ENCODE measurements around the gene MRPL34. TPM values are rescaled to one million over a fixed set of nuclear protein-coding genes. Genes with fewer than 3 reads are reported as not detected.

Gene MRPL34
- total RNA-seq, 1 donor from 2014 or later: 18.5 TPM

DNA sequence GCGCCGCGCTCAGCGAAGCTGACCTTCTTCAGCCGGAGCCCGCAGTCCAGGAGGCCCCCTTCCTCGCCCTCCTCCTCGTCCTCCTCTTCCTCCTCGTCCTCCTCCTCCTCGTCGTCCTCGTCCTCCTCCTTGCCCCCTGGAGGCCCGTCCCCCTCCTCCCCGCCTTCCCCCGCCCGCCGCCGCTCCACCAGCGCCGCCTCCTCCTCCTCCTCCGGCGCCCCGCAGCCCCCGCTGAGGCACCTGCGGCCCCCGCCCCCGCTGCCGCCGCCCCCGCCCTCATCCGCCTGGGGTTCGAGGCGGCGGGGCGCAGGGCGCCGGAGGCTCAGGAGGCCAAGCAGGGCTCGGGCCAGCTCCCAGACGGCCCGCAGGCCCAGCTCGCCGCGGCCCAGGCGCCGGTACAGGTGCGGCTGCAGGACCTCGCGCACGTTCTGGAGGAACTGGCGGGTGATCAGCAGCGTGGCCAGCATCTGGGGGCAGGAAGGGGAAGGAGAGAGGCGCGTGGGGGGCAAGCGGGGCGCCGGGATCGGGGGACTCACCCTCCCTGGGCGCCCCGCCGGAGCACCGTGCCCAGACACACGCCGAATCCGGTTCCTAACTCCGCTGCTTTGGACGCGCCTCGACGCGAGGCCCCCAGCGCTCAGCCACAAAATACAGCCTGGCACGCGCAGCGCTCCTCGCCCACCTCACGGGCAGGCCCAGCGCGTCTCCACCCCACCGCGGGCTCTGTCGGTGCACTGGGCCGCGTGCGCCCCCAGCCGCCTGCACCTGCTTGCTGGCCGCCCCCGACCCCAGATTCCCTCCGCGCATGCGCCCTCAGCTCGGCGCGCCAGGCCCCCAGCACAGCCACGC is 23.1 kb downstream of the MRPL34 start:
- no peak for DNase-seq (ENCODE audit: low spot score)

DNA sequence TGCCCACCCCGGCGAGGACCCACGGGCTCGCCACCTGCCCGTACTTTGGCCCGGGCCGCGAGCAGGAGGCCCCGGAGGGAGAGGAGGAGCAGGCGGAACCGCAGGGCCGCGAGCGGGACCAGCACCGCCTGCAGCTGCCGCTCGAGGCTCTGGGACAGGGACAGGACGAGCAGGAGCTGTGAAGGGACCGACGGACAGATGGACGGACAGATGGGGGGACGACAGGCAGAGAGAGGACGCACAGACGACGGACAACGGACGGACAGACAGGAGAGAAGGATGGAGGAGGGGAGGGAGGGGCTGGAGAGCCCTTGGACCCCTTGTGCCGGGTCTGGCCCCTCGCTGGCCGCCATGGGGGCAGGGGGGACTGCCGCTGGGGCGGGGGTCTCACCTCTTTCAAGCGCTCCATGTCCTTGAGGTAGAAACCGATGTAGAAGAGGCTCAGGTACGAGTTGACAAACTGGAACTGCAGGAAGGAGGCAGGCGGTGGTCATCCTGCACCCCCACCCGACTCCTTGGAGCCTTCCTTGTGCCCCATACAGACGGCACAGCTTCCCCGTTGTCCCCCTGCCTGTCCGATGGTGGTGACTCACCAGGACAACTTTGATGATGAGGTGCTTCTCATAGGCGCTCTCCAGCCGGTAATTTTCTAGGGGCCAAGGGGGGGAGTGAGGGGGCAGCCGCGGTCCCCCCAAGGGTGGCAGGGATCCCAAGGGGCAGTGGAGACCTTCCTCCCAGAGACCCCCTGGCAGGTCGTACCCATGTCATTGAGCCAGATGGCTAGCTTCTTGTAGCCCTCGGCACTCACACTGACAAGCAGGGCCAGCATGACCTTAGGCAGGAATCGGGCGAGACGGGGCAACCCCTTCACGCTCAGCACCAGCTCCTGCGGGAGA is 23.9 kb downstream of the MRPL34 start:
- no peak for DNase-seq (ENCODE audit: low spot score)

GRCh38 chr19:17330262-17331044 is 24.8 kb downstream of the MRPL34 start:
- no peak for DNase-seq (ENCODE audit: low spot score)

DNA sequence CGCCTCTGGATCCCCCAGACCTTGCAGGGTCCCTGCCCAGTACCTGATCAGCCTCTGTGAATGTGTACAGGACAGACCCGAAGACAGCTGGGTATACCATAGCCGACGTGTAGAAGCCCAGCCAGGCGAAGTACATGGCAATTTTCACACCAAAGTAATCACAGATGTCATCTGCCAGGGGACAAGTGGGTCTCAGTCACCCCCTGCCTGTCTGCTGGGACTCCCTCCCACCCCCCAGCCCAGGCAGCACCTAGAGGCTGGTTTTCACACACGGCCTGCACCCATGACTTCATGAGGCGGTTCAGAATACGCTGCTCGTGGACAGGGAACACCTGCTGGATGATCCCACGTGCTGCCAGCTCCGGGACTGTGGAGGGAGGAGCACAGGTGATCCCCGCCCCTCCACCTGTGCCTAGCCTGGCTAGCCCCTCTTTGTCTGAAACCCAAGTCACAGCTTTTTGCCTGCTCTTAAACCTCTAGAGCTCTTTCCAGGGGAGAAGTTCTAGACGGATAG is 25.4 kb downstream of the MRPL34 start:
- DNase-seq (ENCODE audit: low spot score): no peak

GRCh38 chr19:17332360-17332676 is 26.6 kb downstream of the MRPL34 start:
- DNase-seq (ENCODE audit: low spot score): no peak

- DNase-seq (ENCODE audit: low spot score): no peak
Observed at GRCh38 chr19:17332677-17333581, 27.3 kb downstream of the MRPL34 start.

DNA sequence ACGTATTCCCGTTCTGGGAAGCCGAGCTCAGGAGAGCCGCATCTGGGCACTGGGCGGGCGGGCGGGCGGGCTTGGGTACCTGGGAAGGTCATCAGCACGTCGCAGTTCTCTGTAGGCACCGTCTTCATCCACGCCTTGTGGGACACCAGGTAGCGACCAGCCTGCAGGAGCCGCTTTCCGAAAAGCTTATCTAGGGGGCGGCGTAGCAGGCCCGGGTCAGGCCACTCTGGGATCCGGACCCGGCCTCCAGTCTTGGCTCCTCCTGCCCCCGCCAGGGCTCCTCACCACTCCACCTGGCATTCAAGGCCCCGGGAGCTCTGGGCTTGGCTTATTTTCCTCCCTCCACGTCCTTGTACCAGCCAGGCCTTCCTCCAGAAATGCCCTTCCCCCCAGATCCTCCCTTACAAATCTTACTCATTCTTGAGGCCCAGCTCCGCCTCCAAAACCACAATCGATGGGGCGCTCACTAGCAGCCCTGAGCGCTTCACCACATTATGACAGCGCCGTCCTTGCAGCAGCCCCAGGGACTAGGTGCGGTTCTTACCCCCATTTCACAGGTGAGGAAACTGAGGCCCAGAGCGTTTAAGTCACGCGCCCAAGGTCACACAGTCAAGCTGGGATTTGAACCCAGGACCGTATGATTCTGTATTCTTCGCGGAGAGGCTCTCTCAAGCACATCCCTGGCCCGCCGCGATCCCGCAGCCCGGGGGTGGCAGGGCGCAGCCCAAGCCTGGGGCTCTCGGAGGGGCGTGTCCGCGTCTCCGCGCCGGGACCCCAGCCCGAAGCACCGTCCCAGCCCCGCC is 28.1 kb downstream of the MRPL34 start:
- peak; percentile 33 for DNase-seq (ENCODE audit: low spot score)

GRCh38 chr19:17334414-17335409 is 29.0 kb downstream of the MRPL34 start, which contains the start of gene ANO8:
Gene ANO8, minus strand, starts transcription at chr19:17334855. Its CDS starts 185 bp downstream, at chr19:17334670.
- peak; percentile 98 for DNase-seq (ENCODE audit: low spot score)

DNA sequence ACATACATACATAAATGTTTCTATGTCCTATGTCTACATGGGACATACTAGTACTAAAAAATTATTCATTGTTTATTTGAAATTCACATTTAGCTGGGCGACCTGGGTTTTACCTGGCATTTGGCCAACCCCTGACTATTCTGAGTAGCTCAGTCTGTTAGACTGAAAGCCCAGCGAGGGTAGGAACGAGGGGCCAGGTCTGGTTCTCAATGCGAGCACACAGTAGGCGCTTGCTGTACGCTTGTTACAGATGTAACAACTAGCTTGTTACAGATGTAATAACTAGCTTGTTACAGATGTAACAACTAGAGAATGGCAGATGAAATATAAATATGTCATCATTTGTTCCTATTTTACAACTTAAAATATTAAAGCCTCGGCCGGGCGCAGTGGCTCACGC is 29.9 kb downstream of the MRPL34 start:
- DNase-seq (ENCODE audit: low spot score): no peak

DNA sequence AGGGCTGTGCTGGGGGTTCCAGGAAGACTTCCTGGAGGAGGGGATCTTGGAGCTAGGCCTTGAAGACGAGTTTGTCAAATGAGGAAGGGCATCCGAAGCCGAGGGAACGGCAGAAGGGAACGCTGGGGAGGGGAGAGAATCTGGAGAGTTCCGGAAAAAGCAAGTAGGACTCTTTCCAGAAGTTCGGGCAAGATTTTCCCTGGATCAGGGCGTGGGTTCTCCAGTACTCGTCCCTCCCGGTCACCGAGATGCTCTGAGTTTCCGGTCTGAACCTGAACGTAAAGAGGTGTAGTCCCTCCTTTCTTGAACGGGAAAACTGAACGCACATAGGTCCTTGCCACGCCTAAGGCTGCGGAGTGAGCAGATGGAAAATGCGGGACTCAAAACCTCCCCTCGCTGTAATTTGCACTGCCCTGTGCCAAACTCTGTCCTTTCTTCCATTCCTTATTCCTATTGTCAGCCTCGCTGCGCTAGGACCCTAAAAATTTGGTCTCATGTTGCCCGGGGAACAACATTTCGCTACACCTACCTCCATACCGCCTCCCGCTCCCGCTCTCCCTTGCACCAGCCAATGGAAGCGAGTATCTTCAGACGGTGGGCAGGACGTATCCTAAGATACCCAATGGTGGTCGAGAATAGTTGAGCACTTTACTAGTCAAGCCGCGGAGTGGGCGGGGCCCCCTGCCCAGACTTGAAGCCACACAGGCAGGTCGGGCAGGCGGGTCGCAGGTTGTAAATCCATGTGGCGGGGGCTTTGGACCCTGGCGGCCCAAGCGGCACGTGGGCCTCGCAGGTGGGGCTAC is 31.4 kb downstream of the MRPL34 start, which contains the start of gene GTPBP3:
TSS of gene GTPBP3 (plus strand) at position 682 of the 803 bp plus-strand sequence. CDS start at position 741, 59 bp downstream.
- DNase-seq (ENCODE audit: low spot score): peak; percentile 99

DNA sequence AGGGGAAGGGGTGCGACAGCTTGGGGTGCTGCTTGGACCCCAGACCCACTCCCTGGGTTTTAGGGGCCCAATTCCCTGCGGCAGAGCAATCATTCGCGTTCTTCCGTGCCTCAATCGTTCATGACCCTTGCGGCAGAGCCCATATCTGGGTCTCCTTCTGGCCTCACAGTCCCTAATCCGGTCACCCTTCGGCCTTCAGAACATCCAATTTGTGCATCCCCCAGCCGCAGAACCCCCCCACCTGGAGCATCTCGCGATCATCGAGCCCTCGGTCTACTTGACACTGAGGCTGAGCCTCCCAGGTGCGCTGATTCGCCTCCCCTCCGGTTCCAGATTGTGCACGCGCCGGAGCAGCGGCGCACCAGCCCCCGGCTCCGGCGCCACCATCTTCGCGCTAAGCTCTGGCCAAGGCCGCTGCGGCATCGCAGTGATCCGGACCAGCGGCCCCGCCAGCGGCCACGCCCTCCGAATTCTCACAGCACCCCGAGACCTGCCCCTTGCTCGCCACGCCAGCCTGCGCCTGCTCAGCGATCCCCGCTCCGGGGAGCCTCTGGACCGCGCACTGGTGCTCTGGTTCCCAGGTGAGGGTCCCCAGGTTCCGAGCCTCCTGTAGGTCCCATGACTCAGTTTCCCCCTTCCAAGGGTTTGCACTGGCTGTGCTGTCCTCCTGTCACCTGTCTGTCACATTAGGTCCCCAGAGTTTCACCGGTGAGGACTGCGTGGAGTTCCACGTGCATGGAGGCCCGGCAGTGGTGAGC is 32.2 kb downstream of the MRPL34 start:
- DNase-seq (ENCODE audit: low spot score): no peak

DNA sequence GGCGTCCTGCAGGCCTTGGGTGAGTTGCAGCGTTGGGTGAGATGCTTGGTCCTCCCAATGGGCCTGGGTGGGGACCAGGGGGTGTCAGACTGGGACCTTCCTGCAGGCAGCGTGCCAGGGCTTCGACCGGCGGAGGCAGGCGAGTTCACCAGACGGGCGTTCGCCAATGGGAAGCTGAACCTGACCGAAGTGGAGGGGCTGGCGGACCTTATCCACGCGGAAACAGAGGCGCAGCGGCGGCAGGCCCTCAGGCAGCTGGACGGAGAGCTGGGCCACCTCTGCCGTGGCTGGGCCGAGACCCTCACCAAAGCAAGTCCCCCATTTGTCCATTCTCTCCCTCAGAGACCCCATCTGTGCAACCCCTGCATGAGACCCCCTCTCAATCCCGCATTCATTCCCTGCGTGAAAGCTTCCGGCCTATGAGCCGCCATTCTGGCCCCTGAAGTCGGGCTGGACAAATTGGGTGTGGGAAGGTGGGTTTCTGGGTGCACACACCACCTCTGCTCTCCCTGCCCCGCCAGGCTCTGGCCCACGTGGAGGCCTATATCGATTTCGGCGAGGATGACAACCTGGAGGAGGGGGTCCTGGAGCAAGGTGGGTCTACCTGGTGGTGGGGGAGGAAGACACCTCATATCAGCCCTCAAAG is 32.9 kb downstream of the MRPL34 start:
- no peak for DNase-seq (ENCODE audit: low spot score)

DNA sequence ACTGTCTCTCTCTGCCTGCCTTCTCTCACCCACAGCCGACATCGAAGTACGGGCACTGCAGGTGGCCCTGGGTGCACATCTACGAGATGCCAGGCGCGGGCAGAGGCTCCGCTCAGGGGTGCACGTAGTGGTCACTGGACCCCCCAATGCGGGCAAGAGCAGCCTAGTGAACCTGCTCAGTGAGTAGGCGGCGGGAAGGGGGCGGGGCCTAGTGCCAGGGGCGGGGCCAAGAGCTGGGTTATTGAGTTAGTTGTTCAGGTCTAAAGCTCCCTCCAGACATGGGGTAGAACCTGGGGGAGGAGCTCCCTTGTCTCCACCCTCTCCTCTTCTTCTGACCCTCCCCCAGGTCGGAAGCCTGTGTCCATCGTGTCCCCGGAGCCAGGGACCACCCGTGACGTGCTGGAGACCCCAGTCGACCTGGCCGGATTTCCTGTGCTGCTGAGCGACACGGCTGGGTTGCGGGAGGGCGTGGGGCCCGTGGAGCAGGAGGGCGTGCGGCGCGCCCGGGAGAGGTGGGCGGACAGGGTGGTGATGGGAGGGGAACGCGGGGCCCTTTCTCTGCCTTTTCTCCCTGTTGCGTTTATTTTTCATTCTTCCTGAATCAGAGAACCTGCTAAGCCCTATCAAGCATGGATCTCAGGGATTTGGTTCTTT is 33.5 kb downstream of the MRPL34 start:
- DNase-seq (ENCODE audit: low spot score): no peak

DNA sequence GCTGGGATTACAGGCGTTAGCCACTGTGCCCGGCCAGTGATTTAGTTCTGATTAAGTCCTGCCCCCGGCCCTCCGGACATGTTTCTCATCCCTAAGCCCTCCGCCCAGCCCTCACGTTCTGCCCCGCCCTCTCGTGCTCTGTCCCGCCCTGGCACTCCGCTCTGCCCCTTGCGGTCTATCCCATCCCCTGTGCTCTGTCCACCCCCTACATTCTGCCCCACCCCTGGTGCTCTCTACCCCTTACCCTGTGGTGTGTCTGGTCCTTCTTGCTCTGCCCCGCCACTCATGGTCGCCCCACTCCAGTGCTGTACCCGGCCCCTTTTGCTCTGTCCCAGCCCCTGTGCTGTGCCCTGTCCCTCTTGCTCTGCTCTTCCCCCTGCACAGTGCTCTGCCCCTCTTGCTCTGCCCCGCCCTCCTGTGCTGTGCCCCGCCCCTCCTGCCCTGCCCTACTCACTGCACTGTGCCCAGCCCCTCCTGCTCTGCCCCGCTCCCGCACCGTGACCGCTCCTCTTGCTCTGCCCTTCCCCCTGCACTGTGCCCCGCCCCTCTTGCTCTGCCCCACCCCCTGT is 34.7 kb downstream of the MRPL34 start:
- no peak for DNase-seq (ENCODE audit: low spot score)

DNA sequence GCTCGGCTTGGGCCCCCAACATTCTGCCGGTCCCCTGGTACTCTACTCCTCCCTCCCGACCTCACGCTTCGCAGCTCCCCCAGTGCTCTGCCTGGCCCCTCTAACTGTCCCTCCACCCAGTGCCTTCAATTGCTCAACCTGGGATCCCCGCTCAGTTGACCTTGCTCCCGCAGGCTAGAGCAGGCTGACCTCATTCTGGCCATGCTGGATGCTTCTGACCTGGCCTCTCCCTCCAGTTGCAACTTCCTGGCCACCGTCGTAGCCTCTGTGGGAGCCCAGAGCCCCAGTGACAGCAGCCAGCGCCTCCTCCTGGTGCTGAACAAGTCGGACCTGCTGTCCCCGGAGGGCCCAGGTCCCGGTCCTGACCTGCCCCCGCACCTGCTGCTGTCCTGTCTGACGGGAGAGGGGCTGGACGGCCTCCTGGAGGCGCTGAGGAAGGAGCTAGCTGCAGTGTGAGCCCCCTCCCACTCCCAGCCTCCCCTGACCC is 35.2 kb downstream of the MRPL34 start:
- DNase-seq (ENCODE audit: low spot score): no peak

All from umbilical cord (tissue), 2 donors.